Endothelial cell of umbilical vein (primary cell): ENCODE data around the gene ARHGAP28. TPM values are rescaled to one million over a fixed set of nuclear protein-coding genes. Genes with fewer than 3 reads are reported as not detected.

Experiments
- BruUV-seq: library from RNA; stranded (reverse); fragments of 400-500 nt; replicated peaks from 2 replicates; lab custom pipeline; 2021; lab: Mats Ljungman, UMichigan
- CTCF ChIA-PET: fragments of 300-600, 350-600 bp; sonication (Branson Sonifier 250); formaldehyde crosslinking; loops from one replicate; lab custom pipeline; 2021; ENCODE audit warnings: antibody characterized with exemption, inconsistent platforms; lab: Charles Lee
- POLR2A ChIA-PET: fragments of 300-600, 350-600 bp; sonication (Branson Sonifier 250); formaldehyde crosslinking; loops from one replicate; lab custom pipeline; 2021; ENCODE audit warnings: antibody characterized with exemption, inconsistent platforms; lab: Charles Lee
- DNase-seq: peaks from one replicate; pipeline ENCODE4 v3.0.0-alpha.2; 2011; ENCODE audit warnings: low read depth, low spot score
- FAIRE-seq: peaks from 2 replicates; lab custom pipeline; 2011; peaks lifted over from hg19 to GRCh38; lab: Jason Lieb, UNC
- H2AFZ ChIP-seq: 2 replicates; pipeline ENCODE4 v1.6.0; 2012; ENCODE audit warnings: low read depth, low read length, control low read depth, inconsistent platforms
- H3K27ac ChIP-seq: 2 replicates; pipeline ENCODE4 v1.5.1; 2011; ENCODE audit warnings: low read depth, mild to moderate bottlenecking, control low read depth, low read length, moderate library complexity; ENCODE audit not compliant: insufficient read depth
- H3K27me3 ChIP-seq, 2 experiments: 2 replicates each; pipeline versions ENCODE4 v1.6.0 to v1.6.1; 2011; ENCODE audit warnings: low read length in 2 of 2, mixed read lengths in 1 of 2; ENCODE audit not compliant: control insufficient read depth in 2 of 2, insufficient read depth in 2 of 2
- H3K36me3 ChIP-seq, 2 experiments: 2 replicates in 1 of 2; 3 replicates in 1 of 2; pipeline ENCODE4 v1.5.1; 2011; ENCODE audit warnings: low read length in 2 of 2, mild to moderate bottlenecking in 1 of 2, moderate library complexity in 1 of 2; ENCODE audit not compliant: control insufficient read depth in 2 of 2, insufficient read depth in 2 of 2; ENCODE audit errors: extremely low read depth in 1 of 2
- H3K4me1 ChIP-seq: 3 replicates; pipeline ENCODE4 v1.5.1; 2011; ENCODE audit warnings: mild to moderate bottlenecking, low read length; ENCODE audit not compliant: control insufficient read depth, insufficient read depth; ENCODE audit errors: extremely low read depth
- H3K4me2 ChIP-seq: 2 replicates; pipeline ENCODE4 v1.6.1; 2011; ENCODE audit warnings: low read length, control low read depth, mixed read lengths; ENCODE audit not compliant: insufficient read depth
- H3K4me3 ChIP-seq, 3 experiments: fragments of 200-600 bp in 1 of 3; sonication (generic), shearing (Covaris generic) in 1 of 3; replicated peaks in 1 of 3; 2 replicates each; pipeline ENCODE4 v1.5.1; 2011 to 2016; ENCODE audit warnings: control low read depth in 3 of 3, low read length in 3 of 3, mild to moderate bottlenecking in 2 of 3, inconsistent platforms in 1 of 3, low read depth in 1 of 3, moderate library complexity in 1 of 3; ENCODE audit not compliant: insufficient read depth in 1 of 3
- H3K79me2 ChIP-seq: 2 replicates; pipeline ENCODE4 v1.6.0; 2012; ENCODE audit warnings: low read length, inconsistent platforms; ENCODE audit not compliant: control insufficient read depth, insufficient read depth
- H3K9ac ChIP-seq: replicated peaks from 2 replicates; pipeline ENCODE3; 2011; ENCODE audit warnings: low read length, control low read depth; ENCODE audit not compliant: insufficient read depth; ENCODE audit errors: extremely low read depth
- H3K9me1 ChIP-seq: replicated peaks from 3 replicates; pipeline ENCODE4 v1.6.0; 2011; ENCODE audit warnings: mild to moderate bottlenecking, low read length; ENCODE audit not compliant: control insufficient read depth, insufficient read depth; ENCODE audit errors: extremely low read depth
- H3K9me3 ChIP-seq: replicated peaks from 2 replicates; pipeline ENCODE4 v1.5.1; 2012; ENCODE audit warnings: low read length, inconsistent platforms; ENCODE audit not compliant: control insufficient read depth, insufficient read depth
- H4K20me1 ChIP-seq: replicated peaks from 2 replicates; pipeline ENCODE3; 2011; ENCODE audit warnings: mild to moderate bottlenecking, low read length; ENCODE audit not compliant: control insufficient read depth, insufficient read depth; ENCODE audit errors: extremely low read depth
- CTCF ChIP-seq, 2 donors: IDR thresholded peaks; 1 replicate in 1 of 2; 2 replicates in 1 of 2; pipeline ENCODE4 v1.5.1; 2011; ENCODE audit warnings: low read length in 2 of 2, mild to moderate bottlenecking in 2 of 2, moderate library complexity in 2 of 2, control low read depth in 1 of 2, inconsistent platforms in 1 of 2, low read depth in 1 of 2; ENCODE audit not compliant: insufficient read depth in 1 of 2; ENCODE audit errors: extremely low read depth in 1 of 2
- EZH2 ChIP-seq: IDR thresholded peaks from 2 replicates; pipeline ENCODE4 v1.6.1; 2012; ENCODE audit warnings: borderline replicate concordance, low read depth, mild to moderate bottlenecking, moderate library complexity, low read length, inconsistent platforms; ENCODE audit not compliant: severe bottlenecking
- FOS ChIP-seq: IDR thresholded peaks from 2 replicates; pipeline ENCODE4 v1.6.1; 2011; ENCODE audit warnings: mild to moderate bottlenecking, low read length, moderate library complexity, borderline replicate concordance; ENCODE audit not compliant: insufficient read depth
- GATA2 ChIP-seq: IDR thresholded peaks from 2 replicates; pipeline ENCODE4 v1.7.0; 2011; ENCODE audit warnings: low read depth, mild to moderate bottlenecking, moderate library complexity, mixed read lengths, low read length; ENCODE audit not compliant: insufficient read length, insufficient read depth
- JUN ChIP-seq: IDR thresholded peaks from 2 replicates; pipeline ENCODE4 v1.6.1; 2011; ENCODE audit warnings: borderline replicate concordance, low read depth; ENCODE audit not compliant: insufficient read length, insufficient read depth
- MAX ChIP-seq: IDR thresholded peaks from 2 replicates; pipeline ENCODE4 v1.6.1; 2011; ENCODE audit not compliant: insufficient read depth, insufficient read length
- MYC ChIP-seq: IDR thresholded peaks from one replicate; pipeline ENCODE4 v1.6.1; 2011; ENCODE audit warnings: mild to moderate bottlenecking, low read depth, low read length
- POLR2A ChIP-seq: IDR thresholded peaks from 2 replicates; pipeline ENCODE4 v1.6.1; 2012; ENCODE audit warnings: low read depth, mild to moderate bottlenecking, control low read depth, low read length
- POLR2AphosphoS5 ChIP-seq: IDR thresholded peaks from 2 replicates; pipeline ENCODE4 v1.6.1; 2012; ENCODE audit warnings: low read depth, mild to moderate bottlenecking, control low read depth, low read length, moderate library complexity; ENCODE audit not compliant: insufficient read depth
- dilution Hi-C: fragments of 300-500 bp; cut with MboI; formaldehyde crosslinking; loops from one replicate; pipeline ENCODE4 v1.15.0; 2019; ENCODE audit warnings: low sequenced_read_pairs; ENCODE audit not compliant: extremely low pct_ligation_motif_present
- intact Hi-C: fragments of 100-400 bp; cut with micrococcal nuclease; formaldehyde crosslinking; loops from one replicate; pipeline ENCODE4 v1.10.0; 2022
- polyA plus RNA-seq, 4 experiments: library from polyadenylated mRNA; depleted of rRNA in 3 of 4; stranded (reverse) in 3 of 4; unstranded in 1 of 4; fragments of >200 nt; gene quantifications; 2 replicates each; pipeline versions ENCODE4 v1.2.1 to v1.2.3, GENCODE V29; 2011 to 2012; ENCODE audit warnings: missing spikeins in 1 of 4
- total RNA-seq: library from RNA; stranded (reverse); gene quantifications from 2 replicates; pipeline ENCODE4 v1.2.3, GENCODE V29; 2021

Gene ARHGAP28
- total and polyA plus RNA-seq, 2 donors (not counting 3 experiments of a cell fraction or from before 2014, with no cell fraction given) = 3.8 to 23.4 TPM

DNA sequence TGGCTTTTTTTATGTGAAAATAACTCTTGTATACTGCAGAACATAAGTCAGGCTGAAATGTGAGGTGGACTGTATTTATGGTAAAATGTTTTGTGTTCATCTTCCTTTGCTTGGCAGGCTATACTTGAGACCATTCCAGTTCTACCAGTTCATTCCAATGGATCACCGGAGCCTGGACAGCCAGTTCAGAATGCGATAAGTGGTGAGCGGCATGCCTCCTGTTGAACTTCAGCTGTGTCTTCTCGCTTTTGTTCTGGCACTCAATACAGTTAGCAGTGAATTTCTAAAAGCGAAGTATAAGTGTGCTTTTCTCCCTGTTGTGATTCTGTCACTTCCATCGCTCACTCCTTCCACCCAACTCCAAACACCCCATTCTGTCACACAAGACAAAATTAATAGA, 138.5 kb downstream of the ARHGAP28 start:
- FAIRE-seq = no peak
- CTCF ChIA-PET = interaction anchor here (1.0 kb wide), 1 partner anchor 8 kb away, joined by 3 read pairs; no protein-coding TSS in a partner anchor

More for the DNA sequence above, 138.5 kb downstream of the ARHGAP28 start:
- no peaks in the 10 kb centered on the region for H3K4me1 ChIP-seq
- H3K4me2 ChIP-seq = no peak overlapping the region
- TF ChIP-seq FOS = no peak
- no peak for TF ChIP-seq EZH2
- no peak for TF ChIP-seq POLR2AphosphoS5
- TF ChIP-seq POLR2A = no peak
- no peak for TF ChIP-seq CTCF (IDR thresholded peaks at IDR 0.05; ENCODE audit: extremely low read depth in 1 of 2, insufficient read depth in 1 of 2, low read depth in 1 of 2, low read length in 2 of 2)
- no peak for TF ChIP-seq GATA2
- no peak for TF ChIP-seq MAX
- TF ChIP-seq JUN = no peak
- TF ChIP-seq MYC = no peak
- H3K4me3 ChIP-seq = no peak overlapping the region
- DNase-seq = no peak
- POLR2A ChIA-PET = no interaction called here
- BruUV-seq = no TSS peak
- H3K9me3 ChIP-seq = no peaks in the 10 kb centered on the region
- H3K9ac ChIP-seq = no peak overlapping the region
- intact Hi-C loops (no loop called here), dilution Hi-C loops (no loop called here)
- no peaks in the 10 kb centered on the region for H3K36me3 ChIP-seq
- no peaks in the 10 kb centered on the region for H3K9me1 ChIP-seq
- H3K27ac ChIP-seq = no peak overlapping the region
- H4K20me1 ChIP-seq = no peaks in the 10 kb centered on the region
- no peaks in the 10 kb centered on the region for H3K27me3 ChIP-seq
- no peak overlapping the region for H2AFZ ChIP-seq
- no peaks in the 10 kb centered on the region for H3K79me2 ChIP-seq
